Kidney glomerular epithelial cell (primary cell): ENCODE data around the gene GH2.
"Not testable (repeated sequence)": the region's sequence is repeated elsewhere in the genome, so short reads cannot be mapped to it uniquely, and the experiment has no call there.

ENCODE experiments used
- DNase-seq: peaks from one replicate; lab custom pipeline; 2025; lab: John Stamatoyannopoulos, UW

Gene GH2

GRCh38 chr17:63874061-63874626, 7.6 kb downstream of the GH2 start:
- DNase-seq = not testable (repeated sequence)

DNA sequence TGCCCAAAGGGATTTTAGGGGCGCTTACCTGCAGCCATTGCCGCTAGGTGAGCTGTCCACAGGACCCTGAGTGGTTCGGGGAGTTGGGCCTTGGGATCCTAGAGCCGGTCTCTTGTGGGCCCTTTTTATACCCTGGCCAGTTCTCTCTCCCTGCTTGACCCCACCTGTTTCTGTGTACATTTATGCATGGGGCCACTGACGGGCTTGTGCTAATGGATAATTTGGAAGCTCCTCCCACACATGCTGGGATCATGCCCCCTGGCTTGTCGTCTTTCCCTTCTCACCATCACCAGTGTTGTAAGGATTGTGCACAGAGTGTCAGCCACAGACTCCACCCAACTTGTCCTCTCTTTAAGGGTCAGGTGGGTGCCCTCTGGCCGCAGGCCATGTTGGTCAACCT, 8.2 kb downstream of the GH2 start, which contains the start of gene CSH2:
Gene CSH2, minus strand, starts transcription at position 101 of the 400 bp plus-strand sequence. Its CDS starts 63 bp downstream, at position 38.
- not testable (repeated sequence) for DNase-seq

- DNase-seq = peak; percentile 48
These were observed 9.9 kb downstream of the GH2 start for GRCh38 chr17:63871646-63872365.

DNA sequence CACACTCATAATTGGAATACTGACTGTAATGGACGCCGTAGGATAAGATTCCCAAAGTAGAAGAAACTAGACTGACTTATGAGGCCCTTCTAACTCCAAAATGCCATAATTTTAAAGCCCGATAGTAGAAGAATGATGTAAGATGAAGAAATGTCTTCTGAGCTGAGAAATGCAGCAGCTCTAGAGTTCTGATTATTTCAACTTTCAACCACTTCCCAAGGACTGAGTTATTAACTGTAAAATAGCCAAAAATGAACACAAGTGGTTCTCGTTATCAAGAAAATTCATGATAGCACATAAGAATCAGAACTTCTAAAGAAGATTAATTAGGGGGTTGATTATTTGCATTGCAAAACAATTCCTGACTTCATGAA, 11.5 kb downstream of the GH2 start:
- DNase-seq = not testable (repeated sequence)

DNA sequence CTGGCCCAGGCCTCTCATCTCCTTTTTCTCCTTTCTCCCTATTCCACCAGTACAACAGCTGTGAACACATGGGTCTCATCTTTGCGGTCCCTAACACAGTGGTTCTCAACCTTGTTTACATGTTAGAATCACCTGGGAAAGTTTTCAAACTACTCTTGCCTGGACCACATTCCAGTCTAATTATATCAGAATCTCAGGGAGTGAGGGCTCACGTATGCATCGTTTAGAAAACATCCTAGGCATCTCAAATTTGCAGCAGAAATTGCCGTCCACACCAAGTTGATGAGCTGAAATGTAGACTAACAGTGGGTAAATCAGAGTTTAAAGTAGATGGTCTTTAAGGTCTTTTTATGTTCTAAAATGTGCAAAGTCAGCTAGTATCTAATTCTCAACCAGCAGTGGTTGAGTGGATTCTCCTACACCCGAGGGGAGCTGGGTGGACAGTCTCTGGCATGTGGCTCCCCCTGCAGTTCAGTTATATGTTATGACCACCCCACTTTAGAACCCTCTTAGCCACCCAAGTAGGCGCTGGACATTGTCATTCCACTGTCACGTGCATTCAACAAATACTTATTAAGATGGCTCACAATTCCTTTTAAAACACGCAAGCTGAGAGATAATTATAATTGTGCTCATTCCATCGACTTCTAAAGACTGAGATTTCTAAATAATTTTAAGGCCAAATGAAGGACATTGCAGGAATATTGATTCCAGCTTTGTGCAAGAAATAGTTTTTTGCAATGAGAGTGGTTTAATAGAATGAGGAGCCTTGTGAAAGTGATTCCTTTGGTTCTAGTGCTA, 12.1 kb downstream of the GH2 start:
- peak; percentile 54 for DNase-seq

DNA sequence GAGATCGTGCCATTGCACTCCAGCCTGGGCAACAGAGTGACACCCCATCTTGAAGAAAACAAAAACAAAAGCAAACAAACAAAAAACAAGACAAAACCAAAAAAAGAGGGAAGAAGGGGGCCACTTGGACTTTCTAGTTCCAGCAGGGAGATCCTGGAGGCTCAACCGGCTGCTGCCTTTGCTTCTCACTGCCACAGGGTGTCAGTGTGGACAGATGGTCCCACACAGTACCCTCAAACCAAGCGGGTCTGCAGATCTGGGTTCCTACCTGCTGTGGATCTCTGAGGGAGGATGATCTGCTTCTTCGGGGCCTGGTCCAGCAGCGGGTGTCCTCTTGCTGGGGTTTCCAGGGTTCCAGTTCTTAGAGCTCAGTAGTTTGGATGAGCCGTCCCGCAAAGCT, 15.1 kb downstream of the GH2 start:
- DNase-seq = not testable (repeated sequence)

GRCh38 chr17:63859257-63859656, 22.5 kb downstream of the GH2 start:
- DNase-seq = no peak

DNA sequence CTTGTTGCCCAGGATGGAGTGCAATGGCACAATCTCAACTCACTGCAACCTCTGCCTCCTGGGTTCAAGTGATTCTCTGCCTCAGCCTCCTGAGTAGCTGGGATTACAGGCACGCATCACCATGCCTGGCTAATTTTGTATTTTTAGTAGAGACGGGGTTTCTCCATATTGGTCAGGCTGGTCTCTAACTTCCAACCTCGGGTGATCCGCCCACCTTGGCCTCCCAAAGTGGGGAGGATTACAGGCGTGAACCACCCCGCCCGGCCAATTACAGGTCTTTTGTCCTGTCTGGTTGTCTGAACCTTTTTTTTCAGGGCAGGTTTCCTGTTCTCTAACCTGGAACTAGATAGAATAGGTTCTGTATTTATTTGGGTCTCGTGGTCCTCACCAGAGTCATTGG, 25.3 kb downstream of the GH2 start:
- DNase-seq = not testable (repeated sequence)

DNA sequence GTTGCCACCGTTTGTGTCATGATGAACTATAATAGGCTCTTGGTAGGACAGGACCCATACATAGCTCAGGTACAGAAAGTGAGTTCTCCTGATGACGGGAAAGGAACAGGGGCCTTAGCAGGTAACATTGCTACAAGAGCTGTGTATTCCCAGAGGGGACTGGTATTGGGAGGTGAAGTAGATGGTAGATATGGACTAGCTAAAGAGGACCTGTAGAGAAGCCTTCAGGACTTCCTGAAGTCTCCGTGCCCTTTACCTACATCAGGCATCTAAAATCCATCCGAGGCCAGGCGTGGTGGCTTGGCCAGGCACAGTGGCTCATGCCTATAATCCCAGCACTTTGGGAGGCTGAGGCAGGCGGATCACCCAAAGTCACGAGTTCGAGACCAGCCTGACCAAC, 26.6 kb downstream of the GH2 start:
- DNase-seq = no peak

DNA sequence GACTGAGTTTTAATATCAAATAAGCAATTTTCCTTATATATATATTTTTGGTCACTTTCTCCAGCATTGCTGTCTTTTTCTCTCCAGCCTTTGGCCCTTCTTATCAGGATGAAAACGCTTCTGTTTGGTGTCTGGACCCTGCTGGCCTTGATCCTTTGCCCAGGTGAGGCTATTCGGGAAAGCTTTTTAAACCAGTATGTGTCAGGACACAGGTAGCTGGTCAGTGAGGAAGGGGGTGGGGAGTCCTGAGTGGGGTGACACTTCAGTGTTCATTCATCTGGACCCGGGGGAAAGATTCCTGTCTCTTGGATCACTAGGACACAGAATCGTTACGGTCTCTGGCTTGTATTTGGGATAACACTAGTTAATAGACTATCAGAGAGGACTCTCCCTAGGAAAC, 27.0 kb downstream of the GH2 start:
- DNase-seq = no peak

GRCh38 chr17:63853260-63853659, 28.5 kb downstream of the GH2 start:
- DNase-seq = no peak

DNA sequence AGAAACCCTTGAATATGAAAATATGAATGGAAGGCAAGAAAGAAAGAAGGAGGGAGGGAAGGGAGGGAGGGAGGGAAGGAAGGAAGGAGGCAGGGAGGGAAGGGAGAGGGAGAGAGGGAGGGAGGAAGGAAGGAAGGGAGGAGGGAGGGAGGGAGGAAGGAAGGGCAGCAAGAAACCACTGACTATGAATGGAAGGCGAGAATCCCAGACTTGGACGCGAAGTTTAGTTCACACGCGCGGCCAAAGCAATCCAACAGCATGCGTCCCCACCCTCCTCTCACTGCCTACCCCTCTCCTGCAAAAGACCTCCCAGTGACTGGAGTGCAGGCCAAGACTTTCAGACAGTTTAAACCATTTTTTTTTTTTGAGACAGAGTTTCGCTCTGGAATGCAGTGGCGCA, 31.3 kb downstream of the GH2 start:
- no peak for DNase-seq

- peak; percentile 76 for DNase-seq
These were observed 32.7 kb downstream of the GH2 start for GRCh38 chr17:63848834-63849689.

GRCh38 chr17:63847525-63848249, 34.1 kb downstream of the GH2 start:
- DNase-seq = no peak

DNA sequence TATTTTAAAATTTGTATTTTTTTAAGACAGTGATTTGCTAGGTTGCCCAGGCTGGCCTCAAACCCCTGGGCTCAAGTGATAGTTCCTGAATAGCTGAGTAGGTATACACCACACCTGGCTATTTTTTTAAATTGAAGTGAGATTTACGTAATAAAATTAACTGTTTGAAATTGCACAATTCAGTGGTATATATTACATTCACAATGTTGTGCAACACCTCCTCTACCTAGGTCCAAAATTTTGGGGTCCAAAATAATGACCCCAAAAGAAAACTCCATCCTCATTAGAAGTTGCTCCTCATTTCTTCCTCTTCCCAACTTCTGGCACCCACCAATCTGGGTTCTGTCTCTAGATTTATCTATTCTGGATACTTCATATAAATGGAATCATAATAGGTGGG, 36.2 kb downstream of the GH2 start:
- DNase-seq = no peak

- no peak for DNase-seq
These were observed 37.6 kb downstream of the GH2 start for GRCh38 chr17:63843910-63844677.

DNA sequence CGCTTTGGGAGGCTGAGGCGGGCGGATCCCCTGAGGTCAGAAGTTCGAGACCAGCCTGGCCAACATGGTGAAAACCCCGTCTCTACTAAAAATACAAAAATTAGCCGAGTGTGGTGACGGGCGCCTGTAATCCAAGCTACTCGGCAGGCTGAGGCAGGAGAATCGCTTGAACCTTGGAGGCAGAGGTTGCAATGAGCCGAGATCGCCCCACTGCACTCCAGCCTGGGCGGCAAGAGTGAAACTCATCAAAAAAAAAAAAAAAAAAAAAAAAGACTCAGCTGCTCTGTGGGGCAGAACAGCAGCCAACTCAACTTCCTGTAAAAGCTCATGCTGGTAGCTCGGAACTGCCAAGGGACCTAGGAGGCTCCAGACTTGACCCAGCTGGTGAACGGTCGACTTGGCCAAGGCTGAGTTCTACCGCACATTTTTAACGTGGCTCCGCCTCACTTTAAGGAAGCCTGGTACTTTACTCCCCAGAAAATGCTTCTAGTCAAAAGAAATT, 38.3 kb downstream of the GH2 start:
- DNase-seq = peak; percentile 24

- peak; percentile 98 for DNase-seq
These were observed 39.0 kb downstream of the GH2 start, which contains the start of gene SMARCD2 for GRCh38 chr17:63842540-63843386. TSS of gene SMARCD2 (minus strand) at chr17:63842685. CDS start at chr17:63842674, 11 bp downstream.

GRCh38 chr17:63842173-63842539, 39.6 kb downstream of the GH2 start:
- no peak for DNase-seq
